ENCODE measurements around the gene KCNQ2.
"Not testable (repeated sequence)": the region's sequence is repeated elsewhere in the genome, so short reads cannot be mapped to it uniquely, and the experiment has no call there.

KCNQ2 gene

DNA sequence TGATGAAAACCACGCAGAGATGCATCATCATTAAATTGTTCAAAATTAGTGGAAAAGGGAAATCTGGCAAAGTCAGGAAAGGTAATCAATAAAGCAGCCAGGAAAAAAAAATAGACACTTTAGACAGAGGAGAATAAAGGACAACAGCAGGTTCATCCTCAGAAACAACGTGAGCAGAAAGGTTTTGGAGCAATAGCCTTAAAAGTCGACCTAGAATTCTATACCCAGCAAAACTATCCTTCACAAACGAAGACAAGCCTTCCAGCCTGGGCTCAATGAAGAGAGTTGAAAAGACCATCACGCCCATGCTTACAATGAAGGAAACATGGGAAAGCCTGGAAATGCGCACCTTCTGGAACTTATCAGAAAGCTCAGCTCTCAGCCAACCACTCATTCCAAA lies 86.6 kb downstream of the KCNQ2 start:
- DNase-seq (ENCODE audit: low spot score), result no peak

DNA sequence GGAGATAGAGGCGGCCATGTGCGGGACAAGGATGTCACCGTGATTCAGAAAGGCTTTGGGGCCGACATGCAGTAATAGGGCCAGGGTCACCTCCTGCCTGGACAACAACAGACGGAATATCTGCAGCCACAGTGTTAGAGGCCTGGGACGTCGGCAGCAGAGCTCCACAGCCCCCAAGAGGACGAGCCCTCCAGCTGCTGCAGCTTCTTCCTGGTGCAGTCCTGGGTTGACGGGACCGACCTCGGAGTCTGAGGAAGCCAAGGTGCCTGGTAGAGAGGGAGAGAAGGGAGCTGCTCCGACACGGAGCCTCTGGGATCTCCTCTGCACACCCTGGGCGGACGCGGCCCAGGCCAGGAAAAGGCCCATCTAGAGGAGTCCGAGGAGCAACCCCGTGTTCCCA lies 88.1 kb downstream of the KCNQ2 start:
- no peak for DNase-seq (ENCODE audit: low spot score)

DNA sequence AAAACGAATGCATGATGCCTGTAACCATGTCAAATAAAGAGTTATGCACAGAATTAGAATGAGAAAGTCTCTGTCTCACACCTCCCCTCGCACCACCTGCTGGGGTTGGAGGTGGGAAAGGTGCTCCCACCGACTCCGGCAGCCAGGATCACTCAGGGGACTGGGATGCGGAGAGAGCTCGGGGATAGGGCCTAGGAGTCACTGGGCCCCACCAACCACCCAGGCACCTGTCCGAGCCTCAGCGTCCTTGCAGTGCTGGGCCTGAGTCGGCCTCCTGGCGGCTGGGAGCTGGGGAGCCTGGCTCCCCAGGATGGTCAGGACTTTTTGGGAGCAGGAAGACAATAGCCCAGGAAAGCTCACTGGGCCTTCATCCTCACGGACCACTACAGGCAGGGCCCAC lies 88.9 kb downstream of the KCNQ2 start:
- no peak for DNase-seq (ENCODE audit: low spot score)

DNA sequence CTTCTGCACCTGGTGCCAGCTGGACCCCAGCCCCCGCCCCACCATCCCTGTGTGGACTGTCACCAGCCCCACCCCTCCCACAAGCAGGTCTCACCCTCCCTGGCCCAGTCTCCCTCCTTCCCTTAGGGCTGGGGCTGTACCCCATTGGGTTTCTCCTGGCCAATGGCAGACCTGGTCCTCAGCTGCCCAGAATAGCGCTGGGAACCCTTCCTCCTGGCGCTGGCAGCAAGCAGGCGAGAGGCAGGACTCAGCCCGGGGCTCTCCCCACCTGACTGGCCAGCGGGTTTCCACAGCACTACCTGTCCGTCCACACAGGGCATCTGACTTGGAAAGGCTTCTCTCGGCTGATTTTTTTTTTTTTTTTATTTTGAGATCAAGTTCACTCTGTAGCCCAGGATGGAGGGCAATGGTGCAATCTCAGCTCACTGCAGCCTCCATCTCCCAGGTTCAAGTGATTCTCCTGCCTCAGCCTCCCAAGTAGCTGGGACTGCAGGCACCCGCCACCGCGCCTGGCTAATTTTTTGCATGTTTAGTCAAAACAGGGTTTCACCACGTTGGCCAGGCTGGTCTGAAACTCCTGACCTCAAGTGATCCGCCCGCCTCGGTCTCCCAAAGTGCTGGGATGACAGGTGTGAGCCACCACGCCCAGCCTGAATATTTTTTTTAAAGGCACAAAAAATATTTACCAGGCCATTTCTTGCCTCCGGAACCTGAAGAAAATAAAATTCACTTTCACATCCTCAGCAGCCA lies 89.7 kb downstream of the KCNQ2 start:
- no peak for DNase-seq (ENCODE audit: low spot score)

DNA sequence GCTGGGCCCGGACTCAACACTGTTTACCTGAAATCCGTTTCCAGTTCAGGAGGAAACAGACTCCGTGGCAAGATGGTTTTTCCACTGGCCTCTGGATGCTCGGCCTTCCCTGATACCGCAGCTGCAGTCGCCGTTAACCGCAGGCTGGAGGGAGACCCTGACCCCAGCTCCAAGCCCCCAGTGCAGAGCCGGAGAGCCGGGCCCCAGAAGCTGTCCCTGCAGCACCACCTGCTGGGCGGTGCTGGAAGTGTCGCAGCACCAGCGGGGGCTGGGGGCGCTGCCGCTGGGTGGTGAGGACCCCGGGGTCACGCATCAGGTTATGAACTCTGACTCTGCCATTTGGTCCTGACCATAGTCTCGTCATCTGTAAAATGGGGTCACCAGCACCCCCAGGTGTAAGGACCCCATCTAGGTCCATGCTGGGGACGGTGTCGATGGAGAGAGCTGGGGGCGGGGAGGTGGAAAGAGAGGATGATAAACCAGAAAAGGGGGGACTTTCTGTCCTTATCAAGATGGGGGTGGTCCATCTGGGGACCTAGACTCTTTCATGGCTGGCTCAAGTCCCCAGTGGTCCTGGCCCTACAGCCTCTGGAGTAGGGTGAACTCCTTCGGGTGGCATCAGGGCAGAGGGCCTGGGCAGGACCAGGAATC lies 90.5 kb downstream of the KCNQ2 start:
- DNase-seq (ENCODE audit: low spot score), result peak; percentile 95

DNA sequence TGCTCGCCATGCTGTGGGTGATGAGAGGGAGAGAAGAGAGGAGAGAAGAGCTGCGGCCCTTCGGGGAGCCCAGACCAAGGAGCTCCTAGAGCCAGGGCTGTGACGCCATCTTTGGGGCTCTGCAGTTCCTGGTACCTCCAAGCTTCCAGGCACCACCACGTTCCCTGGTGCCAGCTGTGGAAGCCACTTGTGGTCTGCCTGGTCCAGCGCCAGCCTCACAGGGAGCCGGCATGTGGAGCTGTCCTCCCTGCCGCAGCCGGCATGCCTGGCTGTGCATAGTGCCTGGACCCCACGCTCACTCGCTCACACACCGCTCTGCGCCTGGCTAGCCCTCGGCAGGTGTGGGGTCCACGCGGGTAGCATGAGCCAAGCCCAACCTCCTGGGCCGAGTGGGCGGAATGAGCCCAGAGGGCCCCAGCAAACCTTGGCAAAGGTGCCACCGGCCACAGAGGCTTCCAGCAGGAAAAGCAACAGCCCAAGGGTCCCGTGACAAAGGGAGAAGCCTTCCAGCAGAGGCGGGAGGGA lies 92.0 kb downstream of the KCNQ2 start:
- DNase-seq (ENCODE audit: low spot score), result no peak

DNA sequence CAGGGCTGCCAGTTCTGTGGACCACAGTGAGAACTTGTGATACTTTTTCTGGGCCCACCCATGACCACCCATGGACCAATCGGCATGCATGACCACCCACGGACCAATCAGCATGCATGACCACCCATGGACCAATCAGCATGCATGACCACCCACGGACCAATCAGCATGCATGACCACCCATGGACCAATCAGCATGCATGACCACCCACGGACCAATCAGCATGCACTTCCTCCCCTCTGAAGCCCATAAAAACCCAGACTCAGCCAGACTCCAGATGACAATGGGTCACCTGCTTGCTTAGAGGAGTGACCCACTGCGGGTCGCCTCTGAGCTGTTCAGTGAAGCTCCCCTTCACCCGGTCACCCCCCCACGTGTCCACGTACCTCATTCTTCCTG lies 92.6 kb downstream of the KCNQ2 start:
- not testable (repeated sequence) for DNase-seq (ENCODE audit: low spot score)

DNA sequence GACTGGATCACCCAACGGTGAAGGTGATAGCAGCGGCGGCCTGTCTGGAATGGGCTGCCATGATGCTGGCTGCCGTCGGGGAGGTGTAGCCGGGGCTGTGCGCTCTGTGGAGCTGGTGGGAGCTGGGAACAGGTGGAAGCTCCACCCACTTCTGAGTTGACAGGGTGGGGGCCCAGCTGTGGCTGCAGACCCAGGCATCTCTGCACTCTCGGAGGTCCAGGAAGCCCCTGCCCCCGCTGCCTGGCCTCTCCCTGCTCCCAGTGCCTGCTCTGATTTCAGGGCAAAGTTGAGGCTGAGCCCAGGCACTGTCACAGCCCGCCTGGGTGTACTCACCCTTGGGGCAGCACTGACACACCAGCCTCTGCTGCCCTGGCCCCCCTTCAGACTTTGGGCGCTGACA lies 93.2 kb downstream of the KCNQ2 start:
- no peak for DNase-seq (ENCODE audit: low spot score)

DNA sequence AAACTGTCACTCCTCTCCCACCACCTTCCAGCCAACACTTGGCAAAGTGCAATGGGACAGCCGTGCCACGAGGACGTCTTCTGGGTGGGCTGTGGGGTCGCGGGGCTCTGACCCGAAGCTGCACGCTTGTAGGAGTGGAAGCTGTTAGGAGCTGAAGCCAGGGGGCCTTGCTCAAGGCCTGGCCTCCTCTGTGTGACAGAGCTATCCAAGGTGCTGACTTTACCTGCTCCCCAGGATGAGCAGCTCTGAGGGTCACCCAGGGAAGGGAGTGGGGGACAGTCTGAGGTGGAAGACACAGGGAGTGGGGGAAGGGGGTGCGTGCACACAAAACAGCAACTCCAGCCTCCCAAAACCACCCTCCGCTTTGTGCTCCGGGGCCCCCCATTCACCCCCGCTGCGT lies 93.8 kb downstream of the KCNQ2 start:
- DNase-seq (ENCODE audit: low spot score), result peak; percentile 84

DNA sequence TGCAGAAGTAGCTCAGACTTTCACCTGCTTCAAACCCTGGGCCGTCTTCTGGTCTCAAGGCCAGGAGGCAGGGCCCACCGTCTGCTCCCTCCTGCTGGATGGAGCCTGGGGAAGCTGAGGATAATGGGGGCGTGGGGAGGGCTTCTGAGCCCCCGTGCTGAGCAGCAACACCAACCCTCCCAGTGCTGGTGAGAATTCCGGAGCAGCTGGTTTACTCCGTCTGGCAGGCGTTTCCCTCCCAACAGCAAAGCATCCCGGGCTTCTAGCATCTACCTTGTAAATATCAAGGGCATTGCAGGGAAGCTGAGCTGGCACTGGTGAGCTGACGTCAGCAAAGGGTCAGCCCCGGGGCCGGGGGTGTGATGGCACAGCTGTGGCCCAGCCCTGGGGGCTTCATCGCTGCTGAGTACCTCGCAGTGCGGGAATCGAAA lies 94.5 kb downstream of the KCNQ2 start:
- no peak for DNase-seq (ENCODE audit: low spot score)

DNA sequence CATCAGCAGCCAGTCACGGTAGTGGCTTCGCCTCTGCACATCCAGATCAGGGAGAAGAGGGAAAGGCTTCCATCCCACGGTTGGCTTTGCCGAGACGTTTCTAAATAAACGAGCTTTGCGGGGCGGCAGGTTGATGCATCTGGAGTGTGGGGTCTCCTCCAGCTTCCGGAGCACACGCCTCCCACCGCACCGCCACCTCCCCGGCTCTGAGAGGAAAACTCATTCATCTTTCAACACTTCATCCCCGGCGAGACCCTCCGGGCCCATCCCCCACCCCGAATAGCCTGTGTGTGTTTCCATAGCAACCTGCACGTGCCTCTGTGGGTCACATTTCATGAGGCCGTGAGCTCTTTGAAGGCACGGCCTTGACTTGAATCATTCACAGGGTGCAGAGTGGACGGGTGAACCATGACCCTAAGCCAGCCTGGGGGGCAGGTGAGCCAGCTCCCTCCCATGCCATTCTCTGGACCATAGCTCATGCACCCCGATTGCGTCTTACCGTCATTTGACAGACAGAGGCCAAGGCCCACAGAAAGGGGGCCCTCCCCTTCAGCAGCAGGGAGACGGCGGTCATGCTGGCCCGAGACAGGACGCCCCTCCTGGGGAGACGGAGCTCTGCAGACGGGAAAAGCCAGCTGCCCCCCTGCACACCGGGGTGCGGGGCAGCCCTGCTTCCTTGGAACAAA lies 95.1 kb downstream of the KCNQ2 start:
- peak; percentile 81 for DNase-seq (ENCODE audit: low spot score)

DNA sequence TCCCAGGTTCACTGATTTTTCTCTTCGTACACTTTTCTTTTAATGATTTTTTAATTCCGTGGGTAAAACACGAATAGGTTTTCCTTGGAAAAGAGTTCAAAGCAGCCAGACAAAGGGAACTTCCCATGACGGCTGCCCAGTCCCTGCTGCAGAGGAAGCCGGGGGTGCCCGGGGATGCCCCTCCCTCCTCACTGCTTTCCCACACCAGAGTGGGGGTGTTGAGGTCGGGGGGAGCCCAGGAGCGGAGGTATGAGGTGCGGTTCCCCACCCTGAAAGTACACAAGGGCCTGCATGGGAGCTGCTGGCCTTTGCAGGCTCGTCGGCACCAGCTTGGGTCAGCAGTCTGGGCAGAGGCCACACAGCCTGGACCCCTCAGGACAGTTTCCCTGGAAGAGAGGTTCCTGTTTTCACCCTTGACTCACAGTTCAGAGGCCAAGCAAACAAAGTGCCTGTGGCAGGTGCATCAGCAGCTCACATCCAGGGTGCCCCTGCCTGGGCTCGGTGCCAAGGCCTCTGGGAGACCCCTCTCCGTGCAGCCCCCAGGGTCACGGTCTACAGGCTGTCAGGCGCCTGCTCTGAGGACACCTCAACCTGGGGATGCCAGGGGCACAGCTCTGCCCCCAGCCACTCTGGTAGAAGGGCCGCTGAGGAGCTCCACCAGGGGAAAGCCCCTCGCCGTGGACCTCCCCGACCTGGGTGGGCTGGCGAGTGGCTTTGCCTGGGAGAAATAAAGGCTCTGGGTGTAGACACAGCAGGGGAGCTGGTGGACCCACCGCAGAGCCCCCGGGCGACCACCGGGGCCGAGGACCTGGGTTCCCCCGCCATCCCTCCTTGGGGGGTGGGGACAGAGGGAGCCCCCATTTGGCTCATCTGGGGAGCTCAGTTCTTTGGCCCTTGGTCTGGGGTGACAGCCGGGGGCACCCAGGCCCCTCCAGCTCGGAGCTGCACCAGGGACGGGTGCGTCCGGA lies 95.9 kb downstream of the KCNQ2 start:
- DNase-seq (ENCODE audit: low spot score), result no peak

DNA sequence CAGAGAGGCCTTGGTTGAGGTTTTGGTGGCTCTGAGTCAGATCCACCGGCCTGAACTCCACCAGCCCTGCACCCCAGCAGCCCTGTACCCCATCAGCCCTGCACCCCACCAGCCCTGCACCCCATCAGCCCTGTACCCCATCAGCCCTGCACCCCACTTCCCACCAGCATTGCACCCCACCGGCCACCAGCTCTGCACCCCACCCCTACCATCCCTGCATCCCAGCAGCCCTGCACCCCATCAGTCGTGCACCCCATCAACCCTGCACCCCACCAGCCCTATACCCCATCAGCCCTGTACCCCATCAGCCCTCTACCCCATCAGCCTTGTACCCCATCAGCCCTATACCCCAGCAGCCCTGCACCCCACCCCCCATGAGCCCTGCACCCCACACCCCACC lies 97.0 kb downstream of the KCNQ2 start:
- DNase-seq (ENCODE audit: low spot score), result no peak

DNA sequence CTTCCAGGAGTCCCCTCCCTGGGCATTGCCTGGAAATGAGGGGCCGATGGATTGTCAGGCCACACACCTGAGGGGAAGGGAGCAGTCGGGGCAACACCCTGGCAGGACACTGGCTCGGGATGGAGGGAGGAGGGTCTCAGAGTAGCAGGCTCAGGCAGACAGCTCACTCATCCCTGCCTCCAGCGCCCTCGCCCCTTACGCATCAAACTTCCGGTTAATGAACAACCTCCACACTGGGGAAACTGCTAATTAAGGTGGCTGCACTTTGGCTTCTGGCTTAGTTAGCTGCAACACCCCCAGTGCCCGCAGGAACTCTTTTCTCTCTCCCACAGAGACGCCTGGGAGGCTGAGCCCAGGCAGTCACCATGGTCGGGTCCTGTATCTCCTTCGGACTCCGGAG lies 98.0 kb downstream of the KCNQ2 start:
- no peak for DNase-seq (ENCODE audit: low spot score)

DNA sequence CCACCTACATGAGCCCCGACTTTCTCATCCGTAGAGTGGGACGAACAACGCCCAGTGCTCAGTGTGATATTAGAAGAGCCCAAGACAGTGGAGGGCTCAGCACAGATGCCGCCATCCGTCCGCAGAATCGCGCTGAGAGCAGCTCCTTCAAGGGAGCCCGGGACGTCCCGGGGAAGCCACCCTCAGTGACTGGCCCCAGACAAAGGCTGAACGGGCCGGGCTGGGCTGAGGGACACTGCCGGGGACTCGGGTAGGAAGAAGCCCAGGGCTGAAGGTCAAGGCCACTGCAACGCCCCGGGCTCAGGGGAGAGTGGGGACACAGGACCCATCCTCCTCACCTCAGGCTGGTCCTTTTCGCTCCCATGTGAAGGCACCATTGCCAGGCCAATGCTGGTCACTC lies 98.5 kb downstream of the KCNQ2 start:
- no peak for DNase-seq (ENCODE audit: low spot score)

DNA sequence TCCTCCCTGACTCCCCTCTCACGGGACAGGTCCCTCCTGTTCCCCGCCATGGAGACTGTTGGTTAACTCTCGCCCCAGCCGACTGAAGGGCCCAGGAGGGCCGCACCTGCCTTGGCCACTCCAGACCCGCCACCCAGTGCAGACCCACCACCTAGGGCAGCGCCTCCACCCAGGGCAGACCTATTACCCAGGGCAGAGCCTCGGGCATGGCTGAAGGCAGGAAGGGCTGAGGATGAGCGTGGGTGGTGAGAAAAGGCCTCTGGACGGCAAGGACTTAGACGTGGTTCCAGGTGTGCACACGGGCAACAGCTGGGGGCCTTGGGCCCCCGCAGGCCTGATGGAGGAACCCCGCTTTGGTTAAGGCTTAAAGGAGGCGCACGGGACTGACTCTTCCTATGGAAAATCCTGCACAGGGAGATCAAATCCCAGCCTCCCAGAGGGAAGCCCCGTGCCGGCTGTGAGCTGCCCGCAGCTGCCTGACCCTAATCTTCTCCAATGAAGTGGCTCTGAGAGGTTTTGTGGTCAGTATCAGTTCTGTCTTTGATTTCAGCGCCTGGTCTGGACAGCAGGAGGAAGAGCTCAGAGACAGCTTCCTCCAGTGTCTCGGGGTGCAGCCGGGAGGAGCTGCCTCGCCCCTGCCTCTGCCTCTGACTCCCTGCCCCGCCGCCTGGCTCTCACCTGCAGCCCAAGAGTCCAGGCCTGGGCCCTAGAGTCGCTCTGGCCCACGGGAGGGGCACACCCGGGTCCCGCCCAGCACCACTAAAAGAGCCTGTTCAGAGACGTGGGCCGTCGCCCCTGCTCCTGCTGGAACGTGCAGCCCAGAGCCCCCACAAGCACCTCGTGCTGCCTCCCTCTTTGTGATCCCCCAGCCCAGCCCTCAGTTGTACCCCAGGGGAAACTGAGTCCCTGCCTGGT lies 99.2 kb downstream of the KCNQ2 start:
- DNase-seq (ENCODE audit: low spot score), result no peak

DNA sequence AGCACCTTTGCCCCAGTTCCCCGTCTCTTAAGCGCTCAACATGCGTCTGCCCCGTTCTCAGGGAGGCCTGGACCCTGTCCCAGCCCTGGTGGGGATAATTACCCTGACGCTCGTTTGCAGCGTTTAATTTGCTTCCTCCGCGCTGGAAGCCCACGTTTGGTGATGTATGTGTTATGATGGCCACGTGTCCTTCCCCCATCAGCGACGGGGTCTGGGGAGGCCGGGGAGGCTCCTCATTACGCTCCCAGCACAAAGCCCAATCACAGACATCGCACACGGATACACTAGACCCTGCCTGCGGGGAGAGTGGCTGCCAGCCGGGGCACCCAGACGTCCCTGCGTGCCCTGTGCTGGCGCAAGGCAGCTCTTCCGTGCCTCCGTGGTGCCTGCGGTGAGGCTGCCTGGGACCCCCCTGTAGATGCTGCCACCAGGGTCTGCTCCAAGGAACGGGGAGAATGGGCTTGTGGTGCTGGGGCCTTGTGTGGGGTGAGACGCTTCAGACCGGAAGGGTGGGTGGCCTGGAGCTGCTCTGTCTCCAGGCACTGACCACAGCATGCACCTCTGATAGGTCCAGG lies 101.1 kb downstream of the KCNQ2 start:
- DNase-seq (ENCODE audit: low spot score), result no peak

DNA sequence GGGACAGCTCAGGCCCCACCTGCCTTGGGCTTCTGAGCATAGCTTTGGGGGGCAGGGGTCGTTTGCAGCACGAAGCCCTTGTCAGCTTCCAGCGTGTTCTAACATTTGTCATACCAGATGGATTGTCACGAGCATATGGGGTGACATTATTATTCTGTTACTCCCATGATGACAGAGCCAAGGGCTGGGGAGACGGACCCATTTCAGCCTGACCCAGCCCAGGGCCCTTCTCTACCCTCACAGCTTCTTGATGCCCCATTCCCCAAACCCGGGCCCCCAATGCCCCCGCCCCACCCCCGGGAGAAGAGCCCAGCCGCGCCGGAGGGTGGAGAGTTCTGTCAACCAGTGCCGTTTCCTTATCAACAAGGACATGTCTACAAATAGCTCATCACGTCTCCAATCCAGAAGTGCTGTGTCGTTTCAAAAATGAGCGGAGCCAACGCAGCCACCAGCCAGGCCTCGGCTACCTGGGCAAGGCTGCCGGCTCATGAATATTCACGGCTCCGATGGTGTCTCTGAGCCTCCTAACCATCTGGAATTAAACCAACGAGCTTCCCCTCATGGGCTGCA lies 101.8 kb downstream of the KCNQ2 start:
- DNase-seq (ENCODE audit: low spot score), result no peak

DNA sequence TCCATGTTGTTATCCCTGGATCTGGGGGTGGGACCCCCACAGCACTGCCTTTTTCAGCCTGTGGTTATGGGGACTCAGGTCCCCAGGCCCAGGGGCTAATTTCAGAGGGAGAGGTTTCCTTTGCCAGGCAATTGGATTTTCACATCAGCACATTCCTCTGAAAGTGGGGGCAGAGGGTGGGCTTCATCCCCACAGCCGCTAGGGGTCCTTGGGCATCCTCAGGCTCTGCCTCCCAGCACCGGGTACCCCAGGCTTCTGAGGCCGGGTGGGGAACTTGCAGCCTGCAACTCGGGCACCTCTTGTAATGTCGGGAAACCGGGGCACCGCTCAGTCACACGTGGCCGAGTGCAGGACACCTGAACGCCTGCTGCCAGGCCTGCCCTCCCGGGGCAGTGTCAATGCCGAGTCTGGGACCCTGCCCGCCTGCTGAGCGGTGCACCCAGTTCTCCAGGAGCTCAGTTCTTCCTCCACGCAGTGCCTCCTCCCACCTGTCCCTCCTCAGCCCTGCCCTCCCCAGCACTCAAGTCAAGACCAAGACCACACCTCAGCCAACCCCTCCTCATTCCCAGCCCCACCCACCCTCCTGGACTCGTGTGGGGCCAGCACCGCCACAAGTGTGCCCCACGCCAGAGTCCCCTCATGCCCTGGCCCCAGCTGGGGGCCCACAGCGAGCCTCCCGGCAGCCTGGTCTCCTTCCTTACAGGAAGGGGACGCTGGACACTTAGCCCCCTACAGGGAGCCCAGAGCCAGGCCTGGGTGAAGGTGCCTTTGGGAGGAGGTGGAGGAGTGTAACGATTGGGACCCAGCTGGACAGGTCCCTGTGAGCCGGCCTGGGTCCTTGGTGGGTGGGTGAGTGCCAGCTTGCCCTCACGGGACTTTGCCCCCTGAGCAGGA lies 102.5 kb downstream of the KCNQ2 start:
- no peak for DNase-seq (ENCODE audit: low spot score)

Data from iPS-NIHi11 (cell line).